ENCODE data around the gene CAPRIN2. TPM values are rescaled to one million over a fixed set of nuclear protein-coding genes. Genes with fewer than 3 reads are reported as not detected.

CAPRIN2 gene
- total and polyA plus RNA-seq, 2 of the 8 experiments (the other 6 are each of a cell fraction or from before 2014, with no cell fraction given) = 24.8 to 52.0 TPM

- TF ChIP-seq CHD7 (IDR thresholded peaks at IDR 0.05; ENCODE audit: insufficient replicate concordance, low read length) (no peak), E2F6 (IDR thresholded peaks at IDR 0.05) (no peak), CBX5 (IDR thresholded peaks at IDR 0.05; ENCODE audit: low read depth, low read length) (no peak), SRF (IDR thresholded peaks at IDR 0.05; ENCODE audit: low read depth, low read length) (no peak), ASH2L (IDR thresholded peaks at IDR 0.05; ENCODE audit: low read length) (no peak), TEAD4 (IDR thresholded peaks at IDR 0.05; ENCODE audit: low read depth, low read length) (no peak), SUZ12 (IDR thresholded peaks at IDR 0.05; ENCODE audit: low read length) (no peak), USF2 (IDR thresholded peaks at IDR 0.05; ENCODE audit: low read length) (no peak)
Observed at GRCh38 chr12:30696943-30697342, 57.8 kb downstream of the CAPRIN2 start (continued).

Data from H1 (cell line).